RCC 7860 (cell line): ENCODE results near the gene RFK.

Experiments used
- DNase-seq: peaks from one replicate; pipeline ENCODE4 v3.0.0-alpha.2; 2015; ENCODE audit warnings: low spot score
- FAIRE-seq: peaks from 2 replicates; lab custom pipeline; 2012; peaks lifted over from hg19 to GRCh38; lab: Jason Lieb, UNC

RFK gene

GRCh38 chr9:76338418-76338817, 55.8 kb downstream of the RFK start:
- DNase-seq (no peak), FAIRE-seq (no peak)

GRCh38 chr9:76336027-76336426, 58.2 kb downstream of the RFK start:
- DNase-seq (no peak), FAIRE-seq (no peak)
